Activated CD4-positive, CD25-positive, alpha-beta regulatory T cell treated with anti-CD3 and anti-CD28 coated beads, Interleukin-2, amount 50 U/mL, for 24 hours (primary cell): ENCODE data around the gene APOBEC3H.

Source experiments
- ATAC-seq, 2 donors: fragments of 150-1000 bp; cut with Tn5 transposase; one replicate each; pipeline ENCODE4 v1.10.0; 2021; ENCODE audit warnings: mild to moderate bottlenecking in 1 of 2, moderate library complexity in 1 of 2

The APOBEC3H gene

DNA sequence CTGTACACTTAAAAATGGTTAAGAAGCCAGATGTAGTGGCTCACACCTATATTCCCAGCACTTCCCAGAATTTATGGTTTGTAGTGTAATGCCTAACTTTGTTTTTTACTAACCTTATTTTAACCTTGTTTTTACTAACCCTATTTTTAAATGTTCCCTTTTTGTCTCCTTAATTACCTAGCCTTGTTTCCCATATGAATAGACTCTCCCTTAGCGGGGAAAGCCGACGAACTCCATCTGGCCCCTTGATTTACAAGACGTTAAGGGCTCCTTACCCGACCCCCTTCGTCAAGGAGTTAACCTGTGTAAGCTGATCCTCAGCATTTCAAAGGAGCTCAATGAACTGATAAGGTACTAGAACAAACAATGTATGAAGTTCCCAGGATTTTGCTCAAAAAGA lies 17.1 kb downstream of the APOBEC3H start:
- ATAC-seq: no peak

DNA sequence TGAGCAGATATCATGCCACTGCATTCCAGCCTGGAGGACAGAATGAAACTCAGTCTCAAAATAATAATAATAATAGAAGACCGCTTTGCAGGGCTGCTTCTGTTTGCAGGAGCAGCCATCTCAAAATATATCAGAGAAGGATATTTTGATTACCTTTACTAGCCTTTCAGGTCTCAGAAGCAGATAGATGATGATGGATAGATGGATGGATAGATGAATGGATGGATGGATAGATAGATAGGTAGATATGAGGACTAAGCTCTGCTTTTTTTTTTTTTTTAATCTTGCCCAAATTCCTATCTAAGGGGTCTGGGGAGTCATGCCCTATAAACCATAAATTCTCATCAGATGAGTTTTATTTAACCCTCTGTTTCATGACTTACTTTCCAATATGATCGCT lies 18.5 kb downstream of the APOBEC3H start:
- ATAC-seq: no peak

DNA sequence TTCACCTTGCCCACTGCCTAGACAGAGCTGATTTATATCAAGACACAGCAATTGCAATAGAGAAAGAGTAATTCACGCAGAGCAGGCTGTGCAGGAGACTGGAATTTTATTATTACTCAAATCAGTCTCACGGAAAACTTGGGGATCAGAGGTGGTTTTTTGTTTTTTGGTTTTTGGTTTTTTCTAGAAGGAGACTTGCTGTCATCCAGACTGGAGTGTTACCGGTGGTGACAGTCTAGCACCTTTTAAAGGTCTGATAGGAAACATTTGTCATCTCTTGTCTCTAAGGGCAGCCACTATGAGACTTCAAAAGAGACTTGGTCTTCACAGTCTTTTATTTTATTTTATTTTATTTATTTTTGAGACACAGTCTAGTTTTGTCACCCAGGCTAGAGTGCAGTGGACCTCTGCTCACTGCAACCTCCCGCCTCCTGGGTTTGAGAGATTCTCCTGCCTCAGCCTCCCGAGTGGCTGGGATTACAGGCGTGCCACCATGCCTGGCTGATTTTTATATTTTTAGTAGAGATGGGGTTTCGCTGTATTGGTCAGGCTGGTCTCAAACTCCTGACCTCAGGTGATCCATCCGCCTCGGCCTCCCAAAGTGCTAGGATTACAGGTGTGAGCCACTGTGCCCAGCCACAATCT lies 19.1 kb downstream of the APOBEC3H start:
- ATAC-seq: peak; percentile 36 to 41

DNA sequence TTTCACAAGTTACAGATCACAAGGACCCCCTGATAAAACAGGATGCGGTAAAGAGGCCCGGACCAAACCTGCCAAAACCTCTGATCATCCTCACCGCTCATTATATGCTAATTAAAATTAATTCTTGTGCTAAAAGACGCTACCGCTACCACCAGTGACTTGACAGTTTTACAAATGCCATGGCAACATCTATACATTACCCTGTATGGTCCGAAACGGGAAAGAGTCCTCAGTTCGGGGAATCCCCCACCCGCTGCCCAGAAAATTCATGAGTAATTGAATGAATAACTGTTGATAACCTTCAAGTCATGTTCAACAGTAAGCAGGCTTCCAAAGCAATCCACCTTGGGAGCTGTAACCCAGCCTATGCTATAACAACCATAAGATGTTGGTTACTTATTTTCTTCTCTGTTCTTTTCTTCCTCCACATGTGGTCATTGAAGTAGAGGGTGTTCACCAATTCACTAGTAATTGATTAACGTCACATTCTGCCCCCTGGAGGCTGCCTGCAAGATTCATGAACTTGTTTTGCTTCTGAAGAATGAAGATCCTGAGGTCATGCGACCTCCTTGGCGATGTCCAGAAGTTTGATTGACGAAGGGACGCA lies 20.6 kb downstream of the APOBEC3H start:
- peak; percentile 80 to 82 for ATAC-seq

DNA sequence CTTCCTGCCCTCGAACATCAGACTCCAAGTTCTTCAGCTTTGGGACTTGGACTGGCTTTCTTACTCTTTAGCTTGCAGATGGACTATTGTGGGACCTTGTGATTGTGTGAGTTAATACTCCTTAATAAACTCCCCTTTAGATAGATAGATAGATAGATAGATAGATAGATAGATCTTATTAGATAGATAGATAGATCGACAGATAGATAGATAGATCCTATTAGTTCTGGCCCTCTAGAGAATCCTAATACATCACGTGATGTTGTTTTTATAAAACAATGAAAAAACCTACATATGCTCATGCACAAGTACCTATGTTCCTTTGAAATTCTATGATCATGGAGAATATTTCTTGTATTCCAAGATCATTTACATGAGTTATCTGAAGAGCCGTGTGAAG lies 23.9 kb downstream of the APOBEC3H start:
- ATAC-seq: no peak

DNA sequence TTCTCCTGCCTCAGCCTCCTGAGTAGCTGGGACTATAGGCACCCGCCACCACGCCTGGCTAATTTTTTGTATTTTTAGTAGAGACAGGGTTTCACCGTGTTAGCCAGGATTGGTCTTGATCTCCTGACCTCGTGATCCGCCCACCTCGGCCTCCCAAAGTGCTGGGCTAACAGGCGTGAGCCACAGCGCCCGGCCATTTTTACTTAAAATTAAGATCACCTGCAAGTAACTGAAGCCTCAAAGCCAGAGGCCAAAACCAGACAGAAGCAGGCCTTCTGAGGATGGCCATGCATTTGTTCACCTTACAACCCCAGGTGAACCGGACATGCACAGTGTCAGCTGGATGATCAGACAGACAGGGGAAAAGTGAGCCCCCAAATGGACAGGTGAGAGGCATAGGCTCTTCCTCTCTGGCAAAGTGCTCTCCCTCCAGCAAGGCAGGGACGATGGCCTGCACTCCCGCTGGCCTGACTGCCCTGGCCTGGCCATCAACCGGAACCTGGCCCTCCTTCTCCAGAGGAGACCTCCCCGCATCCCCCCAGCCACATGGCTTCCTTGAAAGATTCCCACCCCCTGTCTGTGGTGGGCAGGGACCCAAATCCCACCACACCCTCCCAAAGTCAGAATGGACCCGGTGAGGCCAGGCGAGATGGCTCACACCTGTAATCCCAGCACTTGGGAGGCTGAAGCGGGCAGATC lies 25.9 kb downstream of the APOBEC3H start:
- no peak for ATAC-seq

DNA sequence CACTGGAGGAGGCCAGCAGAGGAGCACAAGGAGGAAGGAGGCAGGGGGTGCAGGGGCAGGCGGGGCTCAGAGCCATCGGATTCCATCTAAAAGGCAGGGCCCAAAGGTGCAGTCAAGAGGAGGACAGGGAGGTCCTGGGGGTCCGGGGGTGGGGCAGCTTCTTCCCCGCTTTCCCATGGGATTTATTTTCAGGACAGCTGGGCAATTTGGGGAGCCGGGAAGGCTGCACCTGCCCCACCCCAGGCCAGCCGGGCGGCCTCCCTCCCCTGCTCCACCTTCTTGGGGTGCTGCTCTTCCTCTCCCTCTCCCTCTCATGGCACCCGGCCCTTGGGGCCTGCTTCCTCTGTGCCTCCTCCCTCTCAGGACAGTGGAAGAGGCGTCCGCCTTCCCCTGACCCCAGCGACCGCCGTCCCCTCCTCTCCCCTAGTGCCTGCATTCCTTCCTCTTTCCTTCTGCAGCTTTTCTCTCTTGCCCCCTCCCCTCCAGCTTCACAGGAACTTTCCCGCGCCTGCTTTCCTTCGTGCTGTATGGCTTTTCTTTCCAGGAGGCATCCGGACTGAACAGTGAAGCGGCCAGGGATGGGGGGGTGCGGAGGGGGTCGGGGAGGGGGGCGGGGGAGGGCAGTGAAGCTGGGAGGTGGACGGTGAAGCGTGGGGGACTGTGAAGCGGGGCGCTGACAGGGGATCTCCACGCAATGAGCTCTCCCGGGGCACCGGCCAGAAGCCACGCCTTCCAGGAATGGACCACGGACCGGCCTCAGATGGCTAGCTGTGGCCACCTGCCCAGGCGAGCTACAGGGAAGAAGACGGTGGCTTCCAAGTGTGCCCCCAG lies 26.9 kb downstream of the APOBEC3H start:
- ATAC-seq: no peak

DNA sequence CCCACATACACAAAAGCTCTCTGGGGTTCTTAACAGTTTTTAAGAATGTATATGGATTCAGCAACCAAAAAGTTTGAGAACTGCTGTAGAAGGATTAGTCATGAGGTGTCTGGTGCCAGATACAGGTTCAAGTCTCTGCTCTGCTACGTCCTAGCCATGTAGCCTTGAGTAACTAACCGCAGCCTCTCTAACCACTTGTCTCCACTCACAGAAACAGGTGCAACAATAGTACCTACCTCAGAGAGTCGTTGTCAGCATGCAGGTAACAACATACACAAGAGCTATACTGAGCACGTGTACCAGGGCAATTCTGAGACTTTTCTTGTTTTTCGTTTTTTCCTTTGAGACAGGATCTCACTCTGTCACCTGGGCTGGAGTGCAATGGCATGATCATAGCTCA lies 28.6 kb downstream of the APOBEC3H start:
- no peak for ATAC-seq

DNA sequence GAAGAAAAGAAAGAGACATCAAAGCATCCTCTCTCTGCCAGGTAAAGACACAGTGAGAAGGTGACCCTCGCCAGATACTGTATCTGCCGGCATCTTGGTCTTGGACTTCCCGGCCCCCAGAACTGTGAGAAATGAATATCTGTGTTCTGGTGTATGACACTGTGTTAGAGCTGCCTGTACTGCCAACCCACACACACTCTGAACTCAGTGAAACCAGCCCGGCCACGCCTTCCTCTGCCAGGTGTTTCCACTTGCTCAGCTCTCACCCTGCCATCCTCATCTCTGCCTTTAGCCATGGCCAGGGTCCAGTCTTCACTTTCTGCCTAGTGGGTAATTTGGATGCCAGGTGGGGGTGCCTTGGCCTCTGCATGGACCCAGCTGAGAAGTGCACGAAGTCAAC lies 31.5 kb downstream of the APOBEC3H start:
- ATAC-seq: peak in 1 of 2 donors; percentile 32

DNA sequence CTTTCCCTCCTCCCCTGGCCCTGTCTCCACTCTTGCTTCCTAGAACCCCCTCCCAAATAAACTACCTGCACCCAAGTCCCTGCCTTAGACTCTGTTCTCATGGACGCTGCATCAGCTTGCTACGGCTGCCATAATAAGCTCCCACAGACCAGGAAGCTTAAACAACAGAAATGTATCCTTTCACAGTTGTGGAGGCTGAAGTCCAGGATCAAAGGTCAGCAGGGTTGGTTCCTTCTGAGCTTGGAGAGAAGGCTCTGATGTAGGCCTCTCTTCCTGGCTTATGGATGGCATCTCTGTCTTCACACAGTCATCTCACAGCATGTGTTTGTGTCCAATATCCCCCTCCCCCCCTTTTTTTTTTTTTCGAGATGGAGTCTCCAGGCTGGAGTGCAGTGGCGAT lies 32.0 kb downstream of the APOBEC3H start:
- no peak for ATAC-seq

DNA sequence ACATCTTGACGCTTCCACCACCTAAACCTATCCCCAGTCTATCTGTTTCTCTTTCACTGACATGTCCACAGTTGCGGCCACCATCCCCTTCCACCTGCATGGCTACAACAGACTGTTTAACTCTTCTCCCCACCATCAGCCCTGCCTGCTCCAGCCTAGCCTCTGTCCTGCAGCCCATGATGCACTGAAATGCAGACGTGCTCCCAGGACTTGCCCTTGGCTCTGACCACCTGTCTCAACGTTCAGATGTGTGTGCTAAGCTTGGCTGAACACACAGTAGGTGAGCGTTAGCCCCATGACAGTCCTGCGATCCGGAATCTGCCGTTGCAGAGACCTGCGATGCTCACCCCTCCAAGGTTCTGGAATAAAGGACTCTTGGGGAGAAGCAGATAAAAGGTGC lies 32.7 kb downstream of the APOBEC3H start:
- ATAC-seq: no peak

DNA sequence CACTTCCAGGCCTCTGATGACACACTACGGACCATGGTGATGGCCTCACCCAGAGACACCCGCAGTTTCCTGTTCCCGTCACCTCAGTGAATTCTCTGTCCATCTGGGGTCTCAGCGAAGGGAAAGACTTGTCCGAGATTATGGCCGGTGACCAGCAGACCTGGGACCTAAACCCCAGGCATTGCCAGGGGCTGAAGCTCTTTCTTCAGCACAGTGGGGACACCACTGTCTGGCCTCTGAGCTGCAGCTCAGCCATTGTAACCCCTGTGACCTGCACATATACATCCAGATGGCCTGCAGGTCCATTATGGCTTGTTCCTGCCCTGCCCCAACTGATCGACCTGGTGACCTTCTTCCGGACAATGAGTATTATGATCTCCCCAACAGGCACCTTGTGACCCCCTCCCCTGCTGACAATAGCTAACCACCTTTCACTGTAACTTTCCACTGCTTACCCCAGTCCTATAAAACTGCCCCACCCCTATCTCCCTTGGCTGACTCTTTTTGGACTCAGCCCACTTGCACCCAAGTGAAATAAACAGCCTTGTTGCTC lies 33.2 kb downstream of the APOBEC3H start:
- no peak for ATAC-seq

DNA sequence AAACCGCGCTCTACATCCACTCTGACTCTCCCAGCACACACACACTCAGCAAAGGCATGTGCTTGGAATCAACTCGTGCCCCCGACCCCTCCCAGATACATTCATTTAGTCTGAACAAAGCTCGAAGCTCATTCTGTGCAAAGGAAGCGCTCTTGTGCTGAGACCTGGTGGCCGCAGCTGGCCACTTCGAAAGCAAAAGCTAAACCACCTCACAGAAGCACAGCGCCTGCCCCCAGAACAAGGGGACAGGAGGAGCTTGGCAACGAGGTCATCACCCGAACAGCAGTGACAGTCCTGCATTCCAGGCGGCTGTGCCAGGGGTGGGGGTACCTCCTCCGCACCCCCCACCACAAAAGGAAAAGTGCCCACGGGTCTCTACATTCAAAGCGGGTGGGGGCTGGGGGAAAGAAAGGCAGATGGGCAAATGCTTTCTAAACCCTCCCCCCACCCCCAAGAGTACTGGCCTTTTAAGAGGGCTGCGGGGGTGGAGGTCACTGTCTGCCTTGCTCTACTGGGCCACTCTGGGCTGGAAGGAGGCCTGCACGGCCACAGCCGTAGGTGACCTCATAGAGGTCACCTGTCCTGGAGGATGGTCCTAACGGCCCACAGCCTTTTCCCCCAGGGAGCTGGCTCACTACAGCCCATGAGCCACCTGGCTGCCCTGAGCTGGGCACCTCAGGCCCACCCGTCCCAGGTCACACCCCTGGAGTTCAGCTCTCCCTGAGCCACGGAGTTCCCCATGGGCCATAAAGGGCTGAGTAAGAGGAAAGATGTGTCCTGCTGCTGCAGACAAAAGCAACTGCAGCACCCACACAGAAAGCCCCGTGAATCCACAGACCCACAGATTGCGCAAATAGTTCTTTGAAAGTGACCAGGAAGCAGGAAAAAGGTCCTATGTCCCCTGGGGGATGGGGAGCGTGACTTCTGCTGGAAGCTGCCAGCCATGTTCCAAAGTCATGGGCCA lies 34.1 kb downstream of the APOBEC3H start:
- ATAC-seq: no peak

DNA sequence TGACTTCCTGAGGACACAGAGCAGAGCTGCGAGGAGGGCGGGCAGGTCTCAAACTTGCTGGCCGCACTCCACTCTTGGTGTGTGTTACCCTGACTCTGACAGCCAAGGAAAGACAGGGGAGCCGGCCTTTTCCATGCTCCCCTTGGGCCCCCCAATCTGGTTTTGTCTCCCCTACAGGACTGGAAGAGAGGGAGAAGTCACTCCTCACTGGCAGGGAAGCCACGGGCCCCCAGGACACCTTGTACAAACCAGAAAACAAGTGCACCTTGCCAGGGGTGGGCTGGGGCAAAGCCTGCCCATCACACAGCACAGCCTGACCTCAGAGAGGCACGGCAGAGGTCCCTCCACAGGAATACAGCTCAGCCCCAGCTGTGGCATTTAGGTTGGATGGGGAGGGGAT lies 35.2 kb downstream of the APOBEC3H start:
- no peak for ATAC-seq

DNA sequence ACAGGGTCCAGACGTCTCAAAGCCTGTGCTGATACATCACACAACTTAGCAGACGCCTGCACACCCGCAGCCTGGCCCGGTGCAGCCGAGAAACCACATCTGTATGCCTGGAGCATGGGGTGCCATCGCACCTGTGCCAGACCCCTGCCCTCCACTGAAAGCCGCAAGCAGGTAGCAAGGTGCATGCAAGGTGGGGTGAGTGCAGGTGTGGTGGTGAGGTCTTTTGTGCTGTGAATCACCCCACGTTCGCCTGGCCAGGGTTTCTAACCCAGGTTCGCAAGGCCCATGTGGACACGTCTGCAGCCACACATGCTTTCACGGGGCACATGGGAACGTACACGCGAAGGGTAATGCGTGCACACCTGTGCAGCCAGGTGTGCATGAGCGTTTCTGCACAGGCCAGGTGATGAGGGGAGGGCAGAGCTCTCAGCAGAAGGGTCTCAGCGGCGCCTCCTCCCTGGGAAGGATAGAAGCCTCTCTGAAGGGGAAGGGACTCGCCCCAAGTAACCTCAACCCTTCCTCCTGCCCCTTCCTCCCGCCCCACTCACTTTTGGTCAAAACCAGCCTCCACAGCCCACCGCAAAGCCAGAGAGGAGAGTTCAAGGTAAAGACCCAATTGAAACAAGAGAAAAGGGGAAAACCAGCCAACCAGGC lies 36.0 kb downstream of the APOBEC3H start:
- ATAC-seq: no peak

DNA sequence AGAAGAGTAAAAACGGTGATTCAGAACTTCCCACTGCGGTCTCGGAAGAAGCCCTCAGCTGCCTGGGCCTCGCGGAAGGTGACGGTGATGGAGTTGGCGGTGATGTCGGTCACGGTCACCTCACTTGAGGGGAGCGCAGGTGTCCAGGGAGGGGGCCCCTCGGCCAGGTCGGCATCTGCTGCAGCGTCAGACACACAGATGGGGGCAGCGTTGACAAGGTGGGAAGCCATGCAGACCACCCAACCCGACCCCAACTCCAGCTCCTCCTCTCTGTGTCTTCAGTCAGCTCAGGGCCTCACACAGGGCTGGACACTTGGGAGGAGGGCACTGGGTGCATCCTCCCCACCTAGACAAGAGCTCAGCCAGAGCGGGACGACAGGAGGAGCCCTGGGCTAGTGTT lies 36.8 kb downstream of the APOBEC3H start:
- ATAC-seq: no peak

DNA sequence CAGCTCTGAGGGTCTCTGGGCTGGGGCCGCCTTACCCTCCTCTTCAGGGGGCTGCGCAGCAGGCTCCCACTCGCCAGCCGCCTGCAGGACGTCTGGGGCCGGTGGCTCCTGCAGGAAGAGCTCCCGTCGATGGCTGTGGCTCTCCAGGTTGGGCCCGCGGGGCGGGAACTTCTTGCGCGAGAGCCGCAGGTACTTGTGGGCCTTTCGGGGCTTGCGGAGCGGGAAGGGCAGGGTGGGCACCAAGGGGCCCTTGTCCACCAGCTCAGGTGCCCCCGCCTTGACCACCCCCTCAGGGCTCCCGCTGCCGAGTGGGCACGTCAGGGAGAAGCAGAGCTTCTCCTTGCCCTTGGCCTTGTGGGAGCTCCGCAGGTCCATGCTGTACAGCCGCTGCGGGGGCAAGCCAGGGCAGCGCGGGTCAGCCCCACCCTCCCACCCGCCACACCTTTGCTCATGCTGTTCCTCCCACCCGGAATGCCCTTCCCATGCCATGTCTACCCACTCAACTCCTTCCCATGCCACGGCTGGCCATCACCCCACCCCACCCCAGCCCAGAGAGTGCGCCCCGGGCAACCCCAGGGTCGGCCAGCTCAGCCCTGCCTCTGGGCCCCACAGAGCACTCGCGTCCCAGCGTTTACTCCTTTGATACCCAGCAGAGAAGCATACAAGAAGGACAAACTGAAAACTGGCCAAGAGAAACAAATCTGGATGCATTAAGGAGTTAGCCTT lies 37.5 kb downstream of the APOBEC3H start:
- no peak for ATAC-seq

DNA sequence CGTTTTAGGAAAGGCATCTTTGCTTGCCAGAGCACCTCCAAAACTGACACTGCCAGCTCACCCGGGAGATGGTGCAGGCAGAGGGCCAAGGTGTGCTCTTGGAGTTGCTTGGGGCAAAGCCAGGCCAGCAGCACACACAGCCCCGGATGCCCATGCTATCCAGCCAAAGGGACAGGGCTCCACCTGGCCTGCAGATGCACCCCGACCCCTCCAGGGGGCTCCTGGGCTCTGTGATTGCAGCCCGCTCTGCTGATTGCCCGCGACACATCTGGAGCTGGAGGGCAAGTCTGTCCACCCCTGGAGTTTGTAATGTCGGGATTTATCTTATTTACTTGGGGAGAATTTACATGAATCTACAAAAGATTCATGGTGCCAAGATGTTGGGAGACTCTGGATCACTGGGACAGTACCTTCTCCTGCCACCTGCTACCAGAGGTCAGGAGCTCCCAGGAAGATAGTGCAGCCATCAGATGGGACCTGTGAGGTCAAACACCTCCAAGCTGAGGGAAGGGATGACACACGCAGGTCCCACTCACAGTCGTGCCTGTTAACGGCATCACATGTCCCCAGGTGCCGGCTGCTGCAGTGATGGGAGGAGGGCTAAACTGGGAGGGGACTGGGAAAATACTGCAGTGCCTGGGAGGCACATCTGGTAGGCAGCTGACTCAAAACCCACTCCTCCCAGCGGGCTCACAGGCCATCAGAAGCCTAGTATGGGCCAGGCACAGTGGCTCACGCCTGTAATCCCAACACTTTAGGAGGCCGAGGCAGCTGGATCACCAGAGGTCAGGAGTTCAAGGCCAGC lies 38.2 kb downstream of the APOBEC3H start:
- peak; percentile 48 to 71 for ATAC-seq

DNA sequence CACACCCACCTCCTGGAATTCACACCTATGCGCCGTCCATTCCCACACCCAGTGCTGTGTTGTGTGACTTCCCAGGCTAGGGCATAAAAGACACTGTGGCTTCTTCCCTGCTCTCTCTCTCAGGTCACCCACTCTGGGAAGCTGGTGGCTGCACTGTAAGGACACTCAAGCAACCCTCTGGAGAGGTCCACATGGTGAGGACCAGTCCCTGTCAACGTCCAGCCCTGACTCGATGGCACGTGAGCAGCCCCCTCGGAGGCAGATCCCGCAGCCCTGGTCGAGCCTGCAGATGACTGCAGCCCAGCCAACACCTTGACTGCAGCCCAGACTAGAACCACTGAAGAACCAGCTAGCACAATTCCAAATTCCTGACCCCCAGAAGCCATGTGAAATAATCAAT lies 39.3 kb downstream of the APOBEC3H start:
- no peak for ATAC-seq
